ENCODE data around the gene WASHC2C.
"Not testable (repeated sequence)": the region's sequence is repeated elsewhere in the genome, so short reads cannot be mapped to it uniquely, and the experiment has no call there.

The WASHC2C gene, protein sequence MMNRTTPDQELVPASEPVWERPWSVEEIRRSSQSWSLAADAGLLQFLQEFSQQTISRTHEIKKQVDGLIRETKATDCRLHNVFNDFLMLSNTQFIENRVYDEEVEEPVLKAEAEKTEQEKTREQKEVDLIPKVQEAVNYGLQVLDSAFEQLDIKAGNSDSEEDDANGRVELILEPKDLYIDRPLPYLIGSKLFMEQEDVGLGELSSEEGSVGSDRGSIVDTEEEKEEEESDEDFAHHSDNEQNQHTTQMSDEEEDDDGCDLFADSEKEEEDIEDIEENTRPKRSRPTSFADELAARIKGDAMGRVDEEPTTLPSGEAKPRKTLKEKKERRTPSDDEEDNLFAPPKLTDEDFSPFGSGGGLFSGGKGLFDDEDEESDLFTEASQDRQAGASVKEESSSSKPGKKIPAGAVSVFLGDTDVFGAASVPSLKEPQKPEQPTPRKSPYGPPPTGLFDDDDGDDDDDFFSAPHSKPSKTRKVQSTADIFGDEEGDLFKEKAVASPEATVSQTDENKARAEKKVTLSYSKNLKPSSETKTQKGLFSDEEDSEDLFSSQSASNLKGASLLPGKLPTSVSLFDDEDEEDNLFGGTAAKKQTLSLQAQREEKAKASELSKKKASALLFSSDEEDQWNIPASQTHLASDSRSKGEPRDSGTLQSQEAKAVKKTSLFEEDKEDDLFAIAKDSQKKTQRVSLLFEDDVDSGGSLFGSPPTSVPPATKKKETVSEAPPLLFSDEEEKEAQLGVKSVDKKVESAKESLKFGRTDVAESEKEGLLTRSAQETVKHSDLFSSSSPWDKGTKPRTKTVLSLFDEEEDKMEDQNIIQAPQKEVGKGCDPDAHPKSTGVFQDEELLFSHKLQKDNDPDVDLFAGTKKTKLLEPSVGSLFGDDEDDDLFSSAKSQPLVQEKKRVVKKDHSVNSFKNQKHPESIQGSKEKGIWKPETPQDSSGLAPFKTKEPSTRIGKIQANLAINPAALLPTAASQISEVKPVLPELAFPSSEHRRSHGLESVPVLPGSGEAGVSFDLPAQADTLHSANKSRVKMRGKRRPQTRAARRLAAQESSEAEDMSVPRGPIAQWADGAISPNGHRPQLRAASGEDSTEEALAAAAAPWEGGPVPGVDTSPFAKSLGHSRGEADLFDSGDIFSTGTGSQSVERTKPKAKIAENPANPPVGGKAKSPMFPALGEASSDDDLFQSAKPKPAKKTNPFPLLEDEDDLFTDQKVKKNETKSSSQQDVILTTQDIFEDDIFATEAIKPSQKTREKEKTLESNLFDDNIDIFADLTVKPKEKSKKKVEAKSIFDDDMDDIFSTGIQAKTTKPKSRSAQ (N-terminal part only)

DNA sequence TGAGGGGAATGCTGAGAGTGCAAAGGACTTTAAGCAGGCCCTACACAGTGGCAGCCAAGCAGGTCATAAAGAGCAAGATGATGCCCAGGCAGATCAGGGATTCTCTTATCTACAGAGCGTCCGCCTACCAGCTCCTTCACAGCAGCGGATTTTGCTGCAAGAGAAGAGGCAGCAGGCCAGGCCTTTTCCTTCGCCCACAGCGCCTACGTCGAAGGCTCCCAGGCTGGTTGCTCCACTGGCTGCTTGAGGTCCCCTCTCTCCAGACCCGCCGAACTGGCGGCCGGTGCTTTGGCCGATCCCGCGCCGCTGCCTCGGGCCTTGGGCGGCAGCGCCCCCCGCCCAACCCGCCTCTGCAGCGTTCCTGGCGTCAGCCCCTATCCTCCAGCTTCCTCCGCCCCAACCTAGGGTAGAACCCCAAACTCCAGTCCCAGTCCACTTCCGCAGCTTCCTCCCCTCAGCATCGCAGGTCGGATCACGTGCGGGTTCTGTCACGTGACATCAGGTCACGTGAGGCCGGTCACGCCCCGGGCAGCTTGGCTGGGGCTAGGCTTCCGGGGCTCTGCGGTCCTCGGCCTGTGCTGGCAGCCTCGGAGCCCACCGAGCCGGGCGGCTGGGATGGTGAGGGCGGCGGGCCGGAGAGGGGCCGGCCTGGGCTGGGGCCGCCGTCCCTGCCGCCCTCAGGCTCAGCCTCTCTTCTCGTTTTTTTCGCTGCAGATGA lies at the start of gene WASHC2C:
TSS of gene WASHC2C (plus strand) at position 564 of the 718 bp plus-strand sequence. CDS start at position 616, 52 bp downstream.
- DNase-seq, result peak; percentile 94 to 98

DNA sequence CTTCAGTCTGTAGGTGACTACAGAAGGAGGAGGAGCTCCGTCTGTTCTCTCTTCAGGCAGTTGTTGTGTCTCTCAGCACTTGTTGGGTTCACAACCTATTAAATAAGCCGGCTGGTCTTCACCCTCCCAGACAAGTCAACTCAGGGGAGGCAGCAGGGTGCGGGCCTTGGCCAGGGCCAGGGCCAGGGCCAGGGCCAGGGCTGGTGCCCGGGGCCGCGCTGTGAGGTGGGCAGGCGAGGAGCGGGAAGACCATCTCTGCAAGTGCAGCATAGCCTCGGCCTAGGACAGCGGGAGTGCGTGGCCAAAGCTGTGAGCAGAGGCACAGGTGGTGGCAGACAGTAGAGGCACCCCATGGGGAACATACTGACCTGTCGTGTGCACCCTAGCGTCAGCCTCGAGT lies 48.6 kb upstream of the WASHC2C start:
- not testable (repeated sequence) for DNase-seq

DNA sequence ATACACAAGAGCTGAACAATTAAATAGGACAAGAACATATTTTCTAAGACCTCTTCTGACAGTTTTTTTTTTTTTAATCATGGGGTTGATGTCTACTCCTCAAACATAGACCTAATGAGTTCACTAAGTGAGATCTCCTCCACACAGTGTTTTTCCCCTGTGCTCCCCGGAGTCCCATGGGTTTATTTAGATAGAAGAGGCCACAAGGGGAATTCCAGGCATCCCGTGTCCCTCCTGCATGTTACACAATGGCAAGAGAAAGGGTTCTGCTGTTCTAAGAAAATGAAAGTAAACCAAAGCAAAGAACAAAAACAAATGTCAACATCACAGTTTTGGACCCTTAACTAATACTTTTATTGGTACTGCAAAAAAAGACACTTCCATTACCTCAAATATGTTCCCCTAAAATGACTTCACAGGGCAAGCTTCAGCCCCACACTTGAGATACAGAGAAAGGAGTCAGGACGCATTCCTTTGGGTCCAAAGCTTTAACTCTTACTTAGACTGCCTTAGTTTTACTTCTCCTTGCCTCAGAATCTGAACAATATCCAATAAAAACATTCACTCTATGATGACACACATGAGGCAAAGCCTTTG lies 16.8 kb upstream of the WASHC2C start:
- not testable (repeated sequence) for DNase-seq

DNA sequence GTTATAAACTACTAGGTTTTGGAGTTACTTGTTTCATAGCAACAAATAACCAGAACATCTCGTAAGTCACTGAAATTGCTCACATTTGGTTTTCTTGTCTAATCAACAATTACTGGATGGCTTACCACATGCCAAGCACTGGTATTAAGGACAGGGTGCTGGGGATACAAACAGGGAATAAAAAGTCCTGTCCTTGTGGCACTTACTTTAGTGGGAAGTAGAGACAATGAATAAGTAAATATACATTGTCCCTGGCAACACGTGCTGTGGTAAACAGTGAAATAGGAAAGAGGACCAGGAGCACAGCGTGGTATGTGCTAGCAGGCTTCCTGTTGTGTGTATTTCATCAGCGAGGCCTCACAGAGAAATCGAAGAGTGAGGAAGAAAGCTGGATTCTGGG lies 15.8 kb upstream of the WASHC2C start:
- not testable (repeated sequence) for DNase-seq

DNA sequence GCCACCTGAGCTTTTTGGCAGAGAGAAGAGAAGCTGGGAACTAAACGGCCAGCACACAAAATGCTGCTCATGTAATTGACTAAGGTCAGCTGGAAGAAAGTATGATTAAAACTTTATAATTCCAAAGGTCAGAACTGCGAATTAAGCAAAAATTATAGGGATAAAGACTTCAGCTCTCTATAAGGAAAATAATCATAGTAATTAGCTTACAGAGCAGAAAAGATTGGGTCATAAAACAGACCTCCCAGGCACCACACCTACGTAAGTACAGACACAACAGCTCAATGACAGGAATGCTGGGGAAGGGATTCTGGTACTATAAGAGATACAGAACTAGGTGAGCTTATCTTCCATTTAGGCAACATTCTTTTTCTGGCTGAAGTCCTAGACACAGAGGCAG lies 10.0 kb upstream of the WASHC2C start:
- DNase-seq, result not testable (repeated sequence)

DNA sequence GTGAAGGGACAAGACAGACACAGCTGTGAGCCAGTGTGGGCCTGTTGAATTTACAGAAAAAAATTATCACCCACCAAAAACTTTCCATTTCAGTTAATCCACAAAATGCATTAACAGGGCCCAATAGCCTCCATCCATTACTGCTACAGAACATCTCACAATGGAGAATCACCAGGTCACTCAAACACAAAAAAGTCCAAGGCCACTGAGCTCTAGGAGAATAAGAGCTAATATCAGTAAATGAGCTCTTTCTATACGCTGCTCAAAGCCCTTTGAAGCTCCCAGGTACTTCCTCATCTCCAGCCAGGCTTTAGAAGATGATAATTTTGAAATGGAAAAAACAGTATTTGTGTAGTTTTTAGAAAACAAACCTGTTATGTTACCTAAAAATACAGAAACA lies 9.4 kb upstream of the WASHC2C start:
- DNase-seq, result not testable (repeated sequence)

DNA sequence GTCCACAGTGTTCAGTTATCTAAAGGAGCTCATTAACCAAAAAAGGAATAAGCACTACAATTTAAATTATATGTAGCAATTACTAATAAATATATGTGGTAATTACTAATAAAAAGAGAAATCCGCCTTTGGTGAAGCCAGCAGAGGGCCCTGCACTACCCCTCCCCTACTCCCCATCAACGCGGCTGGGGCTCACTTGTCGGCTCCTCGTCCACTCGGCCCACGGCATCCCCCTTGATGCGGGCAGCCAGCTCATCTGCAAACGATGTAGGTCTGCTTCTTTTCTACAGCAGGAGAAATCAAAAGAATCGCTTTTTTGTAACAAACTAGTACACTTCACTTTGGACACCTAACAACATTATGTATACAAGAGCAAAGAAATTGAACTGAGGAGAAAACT lies 5.6 kb upstream of the WASHC2C start:
- DNase-seq, result not testable (repeated sequence)

DNA sequence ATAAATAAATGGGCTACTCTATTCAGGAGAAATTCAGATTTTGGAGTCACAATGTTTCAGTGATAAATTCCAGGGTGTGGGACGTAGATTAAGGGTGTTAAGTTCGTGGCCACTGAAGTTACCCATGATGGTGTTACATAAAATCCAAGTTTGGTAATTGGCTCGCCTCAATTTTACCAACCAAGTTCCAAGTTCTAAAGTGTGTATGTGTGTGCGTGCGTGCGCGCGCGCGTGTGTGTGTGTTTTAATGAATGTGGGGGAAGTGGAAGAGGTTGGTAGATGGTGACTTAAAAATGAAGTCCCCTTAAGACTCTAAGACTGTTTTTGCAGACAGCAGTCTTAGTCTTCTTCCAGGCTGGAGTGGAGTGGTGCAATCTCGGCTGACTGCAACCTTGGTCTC lies 3.2 kb upstream of the WASHC2C start:
- not testable (repeated sequence) for DNase-seq

DNA sequence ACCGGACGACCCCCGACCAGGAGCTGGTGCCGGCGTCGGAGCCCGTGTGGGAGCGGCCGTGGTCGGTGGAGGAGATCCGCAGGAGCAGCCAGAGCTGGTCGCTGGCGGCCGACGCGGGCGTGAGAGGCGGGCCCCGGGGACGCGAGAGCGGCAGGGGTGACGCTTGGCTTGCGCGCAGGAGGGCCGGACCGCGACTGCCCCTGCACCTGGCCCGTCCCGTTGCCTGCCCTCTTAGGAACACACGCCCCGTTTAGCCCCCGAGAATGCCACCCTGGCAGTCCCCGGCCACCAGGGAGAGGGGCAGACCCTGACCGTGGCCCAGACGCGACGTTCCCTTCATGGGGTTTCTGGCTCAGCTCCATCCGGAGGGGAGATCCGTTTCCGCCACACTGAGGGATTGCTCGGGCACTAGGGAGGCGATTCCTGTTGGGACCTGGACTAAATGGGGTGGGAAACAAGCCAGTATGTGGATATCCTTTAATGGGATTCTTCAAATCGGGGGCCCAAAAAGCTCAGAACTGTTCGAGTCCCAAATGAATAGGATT lies 427 bp downstream of the WASHC2C start:
- DNase-seq, result not testable (repeated sequence)

DNA sequence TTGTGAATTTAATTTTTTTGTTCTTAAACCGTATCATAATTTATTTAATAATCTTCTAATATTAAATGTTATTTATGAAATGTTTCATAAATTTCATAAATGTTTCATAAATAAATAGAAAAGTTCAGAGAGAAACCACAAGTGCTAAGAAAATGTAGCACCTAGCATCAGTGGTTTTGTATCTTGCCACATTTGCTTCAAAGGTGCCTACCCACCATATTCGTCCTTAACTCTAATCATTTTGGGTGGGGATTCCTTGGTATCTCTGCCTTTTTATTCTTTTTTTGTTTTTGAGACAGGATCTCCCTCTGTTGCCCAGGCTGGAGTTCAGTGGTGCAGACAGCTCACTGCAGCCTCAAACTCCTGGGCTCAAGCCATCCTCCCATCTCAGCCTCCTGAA lies 7.4 kb downstream of the WASHC2C start:
- not testable (repeated sequence) for DNase-seq

DNA sequence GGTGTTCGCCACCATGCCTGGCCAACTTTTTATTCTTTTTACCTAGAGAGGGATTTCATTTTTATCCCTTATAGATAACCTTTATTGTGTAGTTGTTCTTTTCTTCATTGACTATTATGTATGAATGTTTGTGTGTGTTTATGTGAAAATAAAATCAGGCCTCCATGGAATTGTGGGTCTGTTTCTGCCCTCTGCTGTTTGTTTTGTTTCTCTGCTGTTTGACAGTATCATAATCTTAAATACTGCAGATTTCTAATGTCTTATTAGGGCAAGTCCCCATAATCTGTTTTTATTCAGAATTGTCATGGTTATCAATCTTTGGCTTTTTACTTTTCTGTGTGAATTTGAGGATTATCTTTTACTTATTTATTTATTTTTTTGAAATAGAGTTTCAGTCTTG lies 7.8 kb downstream of the WASHC2C start:
- not testable (repeated sequence) for DNase-seq

DNA sequence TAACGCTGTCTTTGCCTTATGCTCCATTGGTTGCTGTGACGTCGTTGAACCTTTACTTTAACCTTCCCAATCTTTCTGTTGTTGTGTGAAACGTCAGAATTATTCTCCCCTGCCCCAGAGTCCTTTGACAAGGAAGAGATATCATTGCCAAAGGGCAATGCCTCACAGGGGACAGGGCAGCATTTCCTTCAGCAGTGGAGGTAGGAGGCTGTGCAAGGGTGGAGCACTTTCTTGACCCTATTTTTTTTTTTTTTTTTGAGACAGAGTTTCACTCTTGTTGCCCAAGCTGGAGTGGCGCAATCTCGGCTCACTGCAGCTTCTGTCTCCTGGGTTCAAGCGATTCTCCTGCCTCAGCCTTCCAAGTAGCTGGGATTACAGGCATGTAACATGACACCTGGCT lies 14.5 kb downstream of the WASHC2C start:
- not testable (repeated sequence) for DNase-seq

DNA sequence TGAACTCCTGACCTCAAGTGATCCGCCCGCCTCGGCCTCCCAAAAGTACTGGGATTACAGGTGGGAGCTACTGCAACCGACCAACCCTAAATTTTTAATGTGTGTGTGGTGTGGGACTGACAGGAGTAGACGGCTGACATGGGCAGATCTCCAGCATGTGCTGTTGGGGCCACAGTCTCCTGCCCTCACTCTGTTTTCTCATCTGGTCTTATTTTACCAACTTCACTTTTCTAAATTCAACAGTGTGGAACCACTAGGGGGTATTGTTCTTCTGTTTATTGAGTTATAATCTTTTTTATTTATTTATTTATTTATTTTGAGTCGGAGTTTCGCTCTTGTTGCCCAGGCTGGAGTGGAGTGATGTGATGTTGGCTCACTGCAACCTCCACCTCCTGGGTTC lies 14.9 kb downstream of the WASHC2C start:
- not testable (repeated sequence) for DNase-seq

DNA sequence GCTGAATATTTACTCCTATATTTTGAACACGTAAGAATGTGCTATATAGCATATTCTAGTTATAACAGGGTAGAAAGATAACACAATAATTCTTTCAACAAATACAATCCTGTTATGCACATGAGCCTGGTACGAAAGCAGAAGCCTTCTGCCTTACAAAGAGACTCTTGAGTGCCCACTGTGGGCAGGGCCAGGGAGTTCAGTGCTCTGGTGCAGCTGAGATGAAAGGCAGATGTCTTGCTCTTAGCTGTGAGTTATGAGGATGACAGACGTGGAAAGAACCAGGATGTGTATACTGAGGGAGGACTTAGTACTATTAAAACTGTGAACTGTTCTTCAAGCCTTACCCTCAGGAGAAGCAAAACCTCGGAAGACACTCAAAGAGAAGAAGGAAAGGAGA lies 24.1 kb downstream of the WASHC2C start:
- not testable (repeated sequence) for DNase-seq

DNA sequence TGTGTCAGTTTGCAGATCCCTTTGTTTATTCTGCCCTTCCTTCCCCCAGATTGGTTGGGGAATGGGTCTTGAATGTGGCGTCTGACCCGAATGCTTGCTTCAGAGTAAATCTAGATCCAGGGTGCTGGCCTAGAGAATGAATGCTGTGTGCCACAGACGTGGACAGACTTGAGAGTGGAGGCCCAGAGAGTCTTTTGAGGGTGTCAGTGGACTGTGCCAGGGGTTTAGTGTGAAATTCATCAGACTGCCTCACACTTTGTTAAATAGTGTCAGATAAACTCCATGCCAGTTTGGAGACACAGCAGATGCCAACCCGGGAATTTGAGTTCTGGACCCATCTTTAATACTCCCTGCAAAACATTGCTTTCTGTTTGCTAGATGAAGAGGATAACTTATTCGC lies 25.1 kb downstream of the WASHC2C start:
- DNase-seq, result not testable (repeated sequence)

DNA sequence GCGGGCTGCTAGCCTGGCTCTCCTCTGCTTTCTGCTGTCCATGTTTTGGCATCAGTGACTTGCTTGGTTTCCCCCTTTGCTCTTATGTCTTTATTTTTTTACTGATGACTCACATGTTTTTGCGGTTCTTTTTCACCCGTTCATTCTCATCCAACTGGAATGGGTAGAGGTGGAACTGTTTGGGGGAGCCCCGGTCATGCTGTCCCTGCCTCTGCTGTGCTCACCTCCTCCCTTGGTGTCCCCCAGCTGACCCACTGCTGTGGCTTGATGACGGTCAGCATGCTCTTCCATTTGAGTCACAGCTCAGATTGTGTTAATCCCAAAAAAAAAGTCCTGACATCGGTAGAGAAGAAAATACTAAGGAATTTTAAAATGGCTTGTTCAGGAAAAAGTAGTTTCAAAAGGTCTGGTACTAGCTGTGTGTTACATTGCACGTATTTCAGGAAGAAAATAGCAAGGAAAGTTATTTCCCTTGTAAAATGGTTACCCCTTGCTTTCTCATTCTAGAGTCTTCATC lies 27.0 kb downstream of the WASHC2C start:
- DNase-seq, result not testable (repeated sequence)

DNA sequence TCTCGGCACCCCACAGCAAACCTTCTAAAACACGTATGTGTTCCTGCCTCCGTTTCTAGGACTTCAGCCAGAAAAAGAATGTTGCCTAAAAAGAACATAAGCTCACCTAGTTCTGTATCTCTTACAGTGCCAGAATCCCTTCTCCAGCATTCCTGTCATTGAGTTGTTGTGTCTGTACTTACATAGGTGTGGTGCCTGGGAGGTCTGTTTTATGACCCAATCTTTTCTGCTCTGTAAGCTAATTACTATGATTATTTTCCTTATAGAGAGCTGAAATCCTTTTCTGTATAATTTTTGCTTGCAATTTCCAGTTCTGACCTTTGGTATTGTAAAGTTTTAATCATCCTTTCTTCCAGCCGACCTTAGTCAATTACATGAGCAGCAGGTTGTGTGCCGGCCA lies 28.0 kb downstream of the WASHC2C start:
- not testable (repeated sequence) for DNase-seq

DNA sequence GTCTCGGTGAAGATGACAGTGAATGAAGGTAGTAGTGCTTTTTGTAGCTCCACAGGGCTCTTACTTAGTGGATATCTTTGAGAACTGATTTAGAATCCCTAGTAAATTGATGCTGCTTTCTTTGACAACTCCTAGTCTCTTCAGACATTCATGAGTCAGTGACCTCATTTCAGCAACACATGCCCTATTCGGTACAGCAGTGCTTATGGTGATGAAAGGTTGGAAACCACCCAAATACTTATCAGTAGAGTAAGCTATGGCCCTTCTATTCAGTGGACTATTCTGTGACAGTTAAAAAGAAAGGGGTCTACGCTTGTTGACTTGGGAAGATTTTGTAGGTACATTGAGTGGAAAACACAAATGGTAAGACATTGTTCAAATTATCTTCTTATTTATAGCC lies 29.0 kb downstream of the WASHC2C start:
- DNase-seq, result not testable (repeated sequence)

DNA sequence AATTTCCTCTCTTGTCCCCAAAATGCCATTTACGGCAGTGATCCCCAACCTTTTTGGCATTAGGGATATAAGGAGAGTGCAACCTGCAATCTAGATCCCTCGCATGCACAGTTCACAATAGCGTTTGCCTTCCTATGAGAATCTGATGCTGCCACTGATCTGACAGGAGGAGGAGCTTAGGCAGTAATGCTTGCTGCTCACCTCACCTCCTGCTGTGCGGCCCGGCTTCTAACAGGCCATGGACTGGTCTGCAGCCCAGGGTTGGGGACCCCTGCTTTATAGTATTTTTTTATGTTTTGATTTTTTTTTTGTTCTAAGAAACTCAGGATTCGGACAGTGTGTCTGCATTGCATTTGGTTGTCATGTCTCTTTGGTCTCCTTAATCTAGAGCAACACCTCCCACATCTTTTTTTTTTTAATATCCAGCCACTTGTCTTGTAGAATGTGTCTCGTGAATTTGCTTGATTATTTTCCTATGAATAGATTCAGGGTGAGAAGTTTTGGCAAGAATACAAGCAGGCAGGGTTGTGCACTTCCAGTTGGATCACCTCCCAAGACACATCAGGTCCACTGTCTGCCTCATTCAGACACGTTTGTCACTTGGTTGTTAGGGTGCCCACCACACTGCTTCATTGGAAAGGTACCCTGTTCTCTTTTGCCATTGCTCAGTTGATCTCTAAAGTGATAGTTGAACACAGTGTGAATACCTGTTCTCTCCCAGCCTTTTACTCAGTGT lies 30.8 kb downstream of the WASHC2C start:
- not testable (repeated sequence) for DNase-seq

DNA sequence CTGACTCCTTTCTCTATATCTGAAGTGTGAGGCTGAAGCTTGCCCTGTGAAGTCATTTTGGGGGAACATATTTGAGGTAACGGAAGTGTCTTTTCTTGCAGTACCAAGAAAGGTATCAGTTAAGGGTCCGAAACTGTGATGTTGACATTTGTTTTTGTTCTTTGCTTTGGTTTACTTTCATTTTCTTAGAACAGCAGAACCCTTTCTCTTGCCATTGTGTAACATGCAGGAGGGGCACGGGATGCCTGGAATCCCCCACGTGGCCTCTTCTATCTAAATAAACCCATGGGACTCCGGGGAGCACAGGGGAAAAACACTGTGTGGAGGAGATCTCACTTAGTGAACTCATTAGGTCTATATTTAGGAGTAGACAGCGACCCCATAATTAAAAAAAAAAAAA lies 34.6 kb downstream of the WASHC2C start:
- DNase-seq, result not testable (repeated sequence)

All from stimulated activated CD4-positive, alpha-beta T cell treated with anti-CD3 and anti-CD28 coated beads, Interleukin-2, amount 100 ng/mL, for 24 hours (primary cell).